Measurements from ENCODE around the gene OLIG1. TPM values are rescaled to one million over a fixed set of nuclear protein-coding genes. Genes with fewer than 3 reads are reported as not detected.

OLIG1 gene
- total and polyA plus RNA-seq, 4 experiments from 2014 or later, result not detected

DNA sequence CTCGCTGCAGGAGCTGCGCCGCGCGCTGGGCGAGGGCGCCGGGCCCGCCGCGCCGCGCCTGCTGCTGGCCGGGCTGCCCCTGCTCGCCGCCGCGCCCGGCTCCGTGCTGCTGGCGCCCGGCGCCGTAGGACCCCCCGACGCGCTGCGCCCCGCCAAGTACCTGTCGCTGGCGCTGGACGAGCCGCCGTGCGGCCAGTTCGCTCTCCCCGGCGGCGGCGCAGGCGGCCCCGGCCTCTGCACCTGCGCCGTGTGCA lies 730 bp downstream of the OLIG1 start:
- peaks cover 35% of the 10 kb centered on the region for H3K27me3 ChIP-seq (ENCODE audit: insufficient read depth, low read length)
- no peak overlapping the region for H3K4me3 Mint-ChIP-seq
- H3K9me3 Mint-ChIP-seq, result peaks cover 0 to 12% (median 4%) of the 10 kb centered on the region in 8 donors
- peaks cover 56 to 61% of the 10 kb centered on the region in 2 donors for H3K27me3 Mint-ChIP-seq
- intact Hi-C loops (cut with micrococcal nuclease), result no loop called here
- H3K27ac Mint-ChIP-seq, result no peak overlapping the region
- peaks cover 7 to 26% (median 15%) of the 10 kb centered on the region in 4 donors for H3K4me1 Mint-ChIP-seq
- ChIA-PET POLR2A (ENCODE audit: partially characterized antibody) (no interaction called here), CTCF (ENCODE audit: partially characterized antibody) (no interaction called here)
- H3K4me3 ChIP-seq (ENCODE audit: low read length in 2 of 2), result no peak overlapping the region
- H3K9me3 ChIP-seq (ENCODE audit: control insufficient read depth in 1 of 2, low read length in 2 of 2), result no peaks in the 10 kb centered on the region
- no peaks in the 10 kb centered on the region for H3K36me3 ChIP-seq (ENCODE audit: insufficient read depth, low read length)
- H3K4me1 ChIP-seq (ENCODE audit: insufficient read depth, low read length), result peaks cover 15% of the 10 kb centered on the region
- no peak overlapping the region for H3K27ac ChIP-seq (ENCODE audit: low read depth, low read length)
- H3K36me3 Mint-ChIP-seq, result no peaks in the 10 kb centered on the region
- DNase-seq, result no peak

DNA sequence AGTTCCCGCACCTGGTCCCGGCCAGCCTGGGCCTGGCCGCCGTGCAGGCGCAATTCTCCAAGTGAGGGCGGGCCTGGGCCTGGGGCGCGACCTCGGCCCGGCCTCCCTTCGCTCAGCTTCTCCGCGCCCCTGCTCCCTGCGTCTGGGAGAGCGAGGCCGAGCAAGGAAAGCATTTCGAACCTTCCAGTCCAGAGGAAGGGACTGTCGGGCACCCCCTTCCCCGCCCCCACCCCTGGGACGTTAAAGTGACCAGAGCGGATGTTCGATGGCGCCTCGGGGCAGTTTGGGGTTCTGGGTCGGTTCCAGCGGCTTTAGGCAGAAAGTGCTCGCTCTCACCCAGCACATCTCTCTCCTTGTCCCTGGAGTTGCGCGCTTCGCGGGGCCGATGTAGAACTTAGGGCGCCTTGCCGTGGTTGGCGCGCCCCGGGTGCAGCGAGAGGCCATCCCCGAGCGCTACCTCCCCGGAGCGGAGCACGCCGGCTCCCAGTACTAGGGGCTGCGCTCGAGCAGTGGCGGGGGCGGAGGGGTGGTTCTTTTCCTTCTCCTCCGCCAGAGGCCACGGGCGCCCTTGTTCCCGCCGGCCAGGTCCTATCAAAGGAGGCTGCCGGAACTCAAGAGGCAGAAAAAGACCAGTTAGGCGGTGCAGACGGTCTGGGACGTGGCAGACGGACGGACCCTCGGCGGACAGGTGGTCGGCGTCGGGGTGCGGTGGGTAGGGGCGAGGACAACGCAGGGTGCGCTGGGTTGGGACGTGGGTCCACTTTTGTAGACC lies 1.2 kb downstream of the OLIG1 start:
- Histone ChIP-seq H3K4me1 (ENCODE audit: insufficient read depth, low read length) (peaks cover 15% of the 10 kb centered on the region), H3K4me3 (ENCODE audit: low read length in 2 of 2) (peak overlapping the region; percentile 36 to 42), H3K9me3 (ENCODE audit: control insufficient read depth in 1 of 2, low read length in 2 of 2) (no peaks in the 10 kb centered on the region), H3K27me3 (ENCODE audit: insufficient read depth, low read length) (peaks cover 35% of the 10 kb centered on the region), H3K36me3 (ENCODE audit: insufficient read depth, low read length) (no peaks in the 10 kb centered on the region), H3K27ac (ENCODE audit: low read depth, low read length) (no peak overlapping the region)
- H3K27ac Mint-ChIP-seq, result peak overlapping the region in 1 of 7 donors; percentile 46
- peaks cover 7 to 26% (median 16%) of the 10 kb centered on the region in 4 donors for H3K4me1 Mint-ChIP-seq
- intact Hi-C loops (cut with micrococcal nuclease), result no loop called here
- H3K4me3 Mint-ChIP-seq, result peak overlapping the region; percentile 67 to 88 (median 80)
- DNase-seq, result peak in 1 of 5 donors; percentile 7
- ChIA-PET CTCF (ENCODE audit: partially characterized antibody) (no interaction called here), POLR2A (ENCODE audit: partially characterized antibody) (no interaction called here)
- H3K36me3 Mint-ChIP-seq, result no peaks in the 10 kb centered on the region
- H3K9me3 Mint-ChIP-seq, result peaks cover 0 to 12% (median 5%) of the 10 kb centered on the region in 8 donors
- peaks cover 52 to 61% of the 10 kb centered on the region in 2 donors for H3K27me3 Mint-ChIP-seq

DNA sequence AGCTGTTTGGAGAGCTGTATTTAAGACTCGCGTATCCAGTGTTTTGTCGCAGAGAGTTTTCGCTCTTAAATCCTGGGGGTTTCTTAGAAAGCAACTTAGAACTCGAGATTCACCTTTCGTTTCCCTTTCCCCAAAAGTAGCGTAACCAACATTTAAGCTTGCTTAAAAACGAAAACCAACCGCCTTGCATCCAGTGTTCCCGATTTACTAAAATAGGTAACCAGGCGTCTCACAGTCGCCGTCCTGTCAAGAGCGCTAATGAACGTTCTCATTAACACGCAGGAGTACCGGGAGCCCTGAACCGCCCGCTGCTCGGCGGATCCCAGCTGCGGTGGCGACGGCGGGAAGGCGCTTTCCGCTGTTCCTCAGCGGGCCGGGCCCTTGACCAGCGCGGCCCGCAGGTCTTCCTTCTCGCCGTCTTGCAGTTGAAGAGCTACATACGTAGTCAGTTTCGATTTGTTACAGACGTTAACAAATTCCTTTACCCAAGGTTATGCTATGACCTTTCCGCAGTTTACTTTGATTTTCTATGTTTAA lies 1.9 kb downstream of the OLIG1 start:
- Mint-ChIP-seq H3K36me3 (no peaks in the 10 kb centered on the region), H3K27me3 (peaks cover 47 to 54% of the 10 kb centered on the region in 2 donors), H3K9me3 (peaks cover 0 to 12% (median 5%) of the 10 kb centered on the region in 8 donors), H3K4me1 (peaks cover 7 to 26% (median 18%) of the 10 kb centered on the region in 4 donors), H3K27ac (peak overlapping the region in 1 of 7 donors; percentile 46), H3K4me3 (peak overlapping the region; percentile 67 to 88 (median 80))
- Histone ChIP-seq H3K9me3 (ENCODE audit: control insufficient read depth in 1 of 2, low read length in 2 of 2) (no peaks in the 10 kb centered on the region), H3K36me3 (ENCODE audit: insufficient read depth, low read length) (no peaks in the 10 kb centered on the region), H3K4me1 (ENCODE audit: insufficient read depth, low read length) (peaks cover 15% of the 10 kb centered on the region), H3K27ac (ENCODE audit: low read depth, low read length) (no peak overlapping the region), H3K27me3 (ENCODE audit: insufficient read depth, low read length) (peaks cover 35% of the 10 kb centered on the region), H3K4me3 (ENCODE audit: low read length in 2 of 2) (peak overlapping the region; percentile 36 to 42)
- intact Hi-C loops (cut with micrococcal nuclease), result no loop called here
- no peak for DNase-seq
- ChIA-PET CTCF (ENCODE audit: partially characterized antibody) (no interaction called here), POLR2A (ENCODE audit: partially characterized antibody) (no interaction called here)

DNA sequence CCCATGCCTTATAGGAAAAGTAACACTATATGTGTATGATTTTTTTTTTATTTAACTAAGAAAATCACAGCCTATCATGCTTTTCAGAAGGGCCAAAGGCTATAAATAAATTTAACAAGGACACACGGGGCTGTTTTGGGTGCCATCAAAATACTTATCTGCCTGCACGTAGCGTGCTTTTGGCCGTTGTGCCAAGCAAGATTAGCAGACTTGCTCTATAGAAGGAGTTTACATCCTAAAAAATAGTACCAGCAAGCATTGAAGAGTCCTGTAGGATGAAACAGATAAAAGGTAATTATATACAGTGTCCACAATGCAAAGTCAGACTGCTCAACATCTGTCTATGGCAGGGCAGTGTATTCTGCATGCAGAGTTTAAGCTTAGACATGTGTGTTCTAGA lies 3.7 kb downstream of the OLIG1 start:
- Mint-ChIP-seq H3K4me3 (no peak overlapping the region), H3K9me3 (peaks cover 0 to 9% (median 3%) of the 10 kb centered on the region in 8 donors), H3K27ac (no peak overlapping the region), H3K36me3 (no peaks in the 10 kb centered on the region), H3K4me1 (peaks cover 9 to 26% (median 18%) of the 10 kb centered on the region in 4 donors), H3K27me3 (peaks cover 43 to 51% of the 10 kb centered on the region in 2 donors)
- no peaks in the 10 kb centered on the region for H3K9me3 ChIP-seq (ENCODE audit: control insufficient read depth in 1 of 2, low read length in 2 of 2)
- ChIA-PET CTCF (ENCODE audit: partially characterized antibody) (no interaction called here), POLR2A (ENCODE audit: partially characterized antibody) (no interaction called here)
- H3K4me3 ChIP-seq (ENCODE audit: low read length in 2 of 2), result no peak overlapping the region
- H3K27me3 ChIP-seq (ENCODE audit: insufficient read depth, low read length), result peaks cover 25% of the 10 kb centered on the region
- no peak overlapping the region for H3K27ac ChIP-seq (ENCODE audit: low read depth, low read length)
- H3K36me3 ChIP-seq (ENCODE audit: insufficient read depth, low read length), result no peaks in the 10 kb centered on the region
- no peak for DNase-seq
- intact Hi-C loops (cut with micrococcal nuclease), result no loop called here
- H3K4me1 ChIP-seq (ENCODE audit: insufficient read depth, low read length), result peaks cover 15% of the 10 kb centered on the region

DNA sequence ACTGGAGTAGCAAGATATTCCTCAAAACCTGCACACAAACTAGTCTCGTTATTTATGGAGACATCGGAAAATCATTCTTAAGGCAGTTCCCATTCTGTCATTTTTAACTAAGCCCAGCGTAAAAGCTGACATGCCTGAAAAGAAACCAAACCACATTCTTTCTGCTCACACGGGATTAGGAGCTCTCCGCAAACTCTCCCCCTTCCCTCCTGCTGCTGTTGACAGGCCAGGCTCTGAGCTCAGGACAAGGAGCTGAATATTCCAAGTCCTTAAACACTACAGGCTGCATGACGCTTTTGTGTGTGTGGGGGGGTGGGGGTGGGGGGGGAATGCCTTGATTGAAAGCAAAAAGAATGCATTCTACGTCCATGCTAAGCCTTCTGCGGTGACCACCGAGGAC lies 5.2 kb downstream of the OLIG1 start:
- Histone ChIP-seq H3K4me1 (ENCODE audit: insufficient read depth, low read length) (peaks cover 15% of the 10 kb centered on the region), H3K9me3 (ENCODE audit: control insufficient read depth in 1 of 2, low read length in 2 of 2) (no peaks in the 10 kb centered on the region), H3K36me3 (ENCODE audit: insufficient read depth, low read length) (no peaks in the 10 kb centered on the region), H3K27me3 (ENCODE audit: insufficient read depth, low read length) (peaks cover 17% of the 10 kb centered on the region), H3K4me3 (ENCODE audit: low read length in 2 of 2) (no peak overlapping the region), H3K27ac (ENCODE audit: low read depth, low read length) (no peak overlapping the region)
- ChIA-PET CTCF (ENCODE audit: partially characterized antibody) (no interaction called here), POLR2A (ENCODE audit: partially characterized antibody) (no interaction called here)
- DNase-seq, result no peak
- peaks cover 0 to 1% (median 0%) of the 10 kb centered on the region in 8 donors for H3K9me3 Mint-ChIP-seq
- H3K27me3 Mint-ChIP-seq, result peaks cover 33 to 41% of the 10 kb centered on the region in 2 donors
- intact Hi-C loops (cut with micrococcal nuclease), result no loop called here
- peaks cover 9 to 19% (median 12%) of the 10 kb centered on the region in 4 donors for H3K4me1 Mint-ChIP-seq
- H3K27ac Mint-ChIP-seq, result peak overlapping the region in 1 of 7 donors; percentile 3
- H3K4me3 Mint-ChIP-seq, result no peak overlapping the region
- no peaks in the 10 kb centered on the region for H3K36me3 Mint-ChIP-seq

DNA sequence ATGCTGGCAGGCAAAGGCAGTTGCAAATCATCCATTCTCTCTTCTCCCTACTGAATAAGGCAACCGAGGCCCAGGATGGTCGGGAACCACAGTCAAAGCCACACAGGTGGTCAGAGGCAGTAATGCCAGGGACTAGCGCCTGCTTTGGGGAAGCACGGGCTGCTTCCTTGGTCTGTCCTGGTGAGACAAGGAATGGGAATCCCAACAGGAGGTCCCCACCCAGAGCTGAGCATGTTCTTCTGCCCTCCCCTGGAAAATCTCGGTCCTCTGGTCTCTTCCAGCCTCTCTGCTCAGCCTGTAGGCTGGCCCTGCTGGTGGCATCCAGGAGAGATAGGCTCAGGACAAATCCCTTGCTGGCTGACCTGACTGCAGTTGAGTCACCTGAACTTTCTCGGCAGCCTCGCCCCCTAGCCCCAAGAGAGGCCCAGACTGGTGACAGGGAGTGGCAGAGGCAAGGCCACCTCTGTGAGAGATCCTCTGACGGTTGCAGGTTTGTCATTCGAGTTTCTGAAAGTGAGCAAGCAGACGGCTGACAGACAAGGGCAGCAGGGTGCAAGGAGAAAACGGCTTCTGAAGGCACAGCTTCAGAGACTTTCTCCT lies 5.8 kb downstream of the OLIG1 start:
- peaks cover 33 to 44% of the 10 kb centered on the region in 2 donors for H3K27me3 Mint-ChIP-seq
- DNase-seq, result no peak
- H3K4me3 Mint-ChIP-seq, result no peak overlapping the region
- H3K27ac Mint-ChIP-seq, result no peak overlapping the region
- Histone ChIP-seq H3K27me3 (ENCODE audit: insufficient read depth, low read length) (peaks cover 17% of the 10 kb centered on the region), H3K36me3 (ENCODE audit: insufficient read depth, low read length) (no peaks in the 10 kb centered on the region), H3K27ac (ENCODE audit: low read depth, low read length) (no peak overlapping the region), H3K9me3 (ENCODE audit: control insufficient read depth in 1 of 2, low read length in 2 of 2) (no peaks in the 10 kb centered on the region), H3K4me1 (ENCODE audit: insufficient read depth, low read length) (peaks cover 15% of the 10 kb centered on the region), H3K4me3 (ENCODE audit: low read length in 2 of 2) (no peak overlapping the region)
- ChIA-PET POLR2A (ENCODE audit: partially characterized antibody) (no interaction called here), CTCF (ENCODE audit: partially characterized antibody) (no interaction called here)
- peaks cover 9 to 19% (median 12%) of the 10 kb centered on the region in 4 donors for H3K4me1 Mint-ChIP-seq
- intact Hi-C loops (cut with micrococcal nuclease), result no loop called here
- peaks cover 0 to 1% (median 0%) of the 10 kb centered on the region in 8 donors for H3K9me3 Mint-ChIP-seq
- H3K36me3 Mint-ChIP-seq, result no peaks in the 10 kb centered on the region

DNA sequence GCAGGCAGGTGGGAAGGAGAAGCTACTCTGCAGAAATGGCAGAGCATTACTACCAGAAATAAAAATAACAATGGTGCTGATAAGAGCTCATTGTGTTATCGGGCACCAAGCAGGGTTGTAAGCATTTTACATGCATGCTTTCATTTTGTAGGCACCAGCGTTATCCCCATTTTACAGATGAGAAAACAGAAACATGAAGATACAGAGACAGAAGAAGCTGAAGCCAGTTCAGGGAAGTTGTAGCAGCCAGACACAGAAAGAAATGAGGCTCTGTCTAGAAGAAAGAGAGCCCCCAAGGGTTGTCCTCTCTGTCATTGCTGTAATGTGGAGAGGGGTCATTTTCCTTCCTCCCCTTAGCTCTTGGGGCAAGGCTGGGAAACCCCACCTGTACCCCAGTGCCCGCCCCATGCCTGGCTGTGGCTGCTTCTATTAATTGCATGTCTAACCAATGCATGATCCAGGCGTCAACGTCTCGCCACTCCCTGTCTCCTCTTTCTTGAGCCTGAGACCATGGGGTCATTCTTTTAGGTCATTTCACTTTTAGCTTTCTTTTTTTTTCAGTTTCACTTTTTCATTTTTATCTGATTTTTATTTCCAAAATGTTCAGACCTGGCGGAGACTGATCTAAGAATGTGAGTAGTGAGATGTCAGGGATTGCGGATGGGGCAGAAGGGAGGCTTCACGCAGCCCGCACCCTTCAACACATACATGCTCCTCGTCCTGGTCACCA lies 6.8 kb downstream of the OLIG1 start:
- ChIA-PET POLR2A (ENCODE audit: partially characterized antibody) (no interaction called here), CTCF (ENCODE audit: partially characterized antibody) (no interaction called here)
- intact Hi-C loops (cut with micrococcal nuclease), result no loop called here
- Mint-ChIP-seq H3K9me3 (peaks cover 0 to 1% (median 0%) of the 10 kb centered on the region in 8 donors), H3K4me3 (no peak overlapping the region), H3K27ac (no peak overlapping the region), H3K27me3 (peaks cover 26 to 38% of the 10 kb centered on the region in 2 donors), H3K36me3 (no peaks in the 10 kb centered on the region), H3K4me1 (peaks cover 4 to 13% (median 7%) of the 10 kb centered on the region in 4 donors)
- H3K4me1 ChIP-seq (ENCODE audit: insufficient read depth, low read length), result peaks cover 5% of the 10 kb centered on the region
- H3K4me3 ChIP-seq (ENCODE audit: low read length in 2 of 2), result no peak overlapping the region
- H3K9me3 ChIP-seq (ENCODE audit: control insufficient read depth in 1 of 2, low read length in 2 of 2), result no peaks in the 10 kb centered on the region
- no peaks in the 10 kb centered on the region for H3K36me3 ChIP-seq (ENCODE audit: insufficient read depth, low read length)
- H3K27ac ChIP-seq (ENCODE audit: low read depth, low read length), result no peak overlapping the region
- no peak for DNase-seq
- peaks cover 13% of the 10 kb centered on the region for H3K27me3 ChIP-seq (ENCODE audit: insufficient read depth, low read length)
